Posterior vena cava (tissue), 2 donors: ENCODE results near the gene PSMB1. TPM values are rescaled to one million over a fixed set of nuclear protein-coding genes. Genes with fewer than 3 reads are reported as not detected.

Experiments
- DNase-seq: peaks from one replicate; pipeline ENCODE4 v3.0.0-alpha.2; 2020; ENCODE audit warnings: low spot score
- intact Hi-C, 2 donors: fragments of 100-400 bp; cut with DNase I; formaldehyde crosslinking; loops; one replicate each; pipeline versions ENCODE4 v1.14.1 to v1.14.2; 2022 to 2023
- long read RNA-seq, 2 donors: library from polyadenylated mRNA; unstranded; transcript quantifications; one replicate each; pipeline ENCODE4 v2.0.0, GENCODE V29; 2020 to 2021
- total RNA-seq, 2 donors: library from RNA; stranded (reverse); fragmentation: NEBNext Ultra II Directional; extraction: Animal tissue kit (Norgen Biotek cat#: 25700); gene quantifications; one replicate each; pipeline ENCODE4 v1.2.1, GENCODE V29; 2021
- donor health status: DM: yes; HTN: yes; CAD: no.
- donor health status: DM: yes; HTN: yes; CAD: no.

PSMB1 gene
- total RNA-seq, result 100 to 1,000 TPM; 116 to 128 TPM
- long read RNA-seq, donor 1, transcript PSMB1-201 (6 exons, 928 nt), result major isoform, 44 of 62 reads
- long read RNA-seq, donor 1, partial matches to known transcripts, result 15 of 62 reads
- long read RNA-seq, donor 1, other reads (novel, unspliced or antisense), result 1 of 62 reads
- long read RNA-seq, donor 2, transcript PSMB1-201 (6 exons, 928 nt), result major isoform, 150 of 165 reads
- long read RNA-seq, donor 2, partial matches to known transcripts, result 11 of 165 reads
- long read RNA-seq, donor 2, other reads (novel, unspliced or antisense), result 4 of 165 reads

GRCh38 chr6:170552765-170553533 lies at the start of gene PSMB1:
PSMB1 (minus strand) TSS chr6:170553307; CDS start chr6:170553242, 65 bp downstream.
- intact Hi-C loops, result no loop called here
- peak; percentile 98 for DNase-seq

DNA sequence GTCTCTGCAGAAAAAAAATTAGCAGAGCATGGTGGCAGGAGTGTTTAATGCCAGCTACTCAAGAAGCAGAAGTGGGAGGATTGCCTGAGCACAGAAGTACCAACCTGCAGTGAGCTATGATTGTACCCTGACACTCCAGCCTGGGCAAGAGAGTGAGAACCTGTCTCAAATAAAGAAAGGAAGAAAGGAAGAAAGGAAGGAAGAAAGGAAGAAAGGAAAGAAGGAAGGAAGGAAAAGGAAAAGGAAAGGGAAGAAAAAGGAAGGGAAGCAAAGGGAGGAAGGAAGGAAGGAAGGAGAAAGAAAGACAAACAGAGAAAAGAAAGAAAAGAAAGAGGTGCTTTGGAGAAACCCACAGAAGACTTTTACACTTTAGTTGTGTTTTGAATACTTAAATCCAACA lies 44.2 kb upstream of the PSMB1 start:
- intact Hi-C loops, result no loop called here
- no peak for DNase-seq

DNA sequence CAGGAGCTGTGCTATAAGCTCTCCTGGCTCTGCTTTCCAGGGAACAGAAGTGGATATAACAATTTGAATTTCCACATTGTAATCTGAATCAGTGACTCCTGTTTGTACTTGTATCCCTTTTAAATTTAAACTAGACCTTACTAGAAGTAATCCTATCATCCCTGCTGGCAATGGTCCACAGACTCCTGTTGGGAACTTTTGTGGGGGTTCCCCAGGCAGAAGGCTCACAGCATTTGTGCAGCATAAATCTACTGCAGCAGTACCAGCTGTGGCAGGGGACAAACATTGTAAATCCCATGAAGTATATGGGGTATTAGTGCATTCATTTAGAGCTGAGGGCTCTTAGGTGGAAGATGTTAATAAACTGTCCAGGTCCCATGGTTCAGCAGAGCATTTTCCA lies 43.3 kb upstream of the PSMB1 start:
- intact Hi-C loops, result no loop called here

DNA sequence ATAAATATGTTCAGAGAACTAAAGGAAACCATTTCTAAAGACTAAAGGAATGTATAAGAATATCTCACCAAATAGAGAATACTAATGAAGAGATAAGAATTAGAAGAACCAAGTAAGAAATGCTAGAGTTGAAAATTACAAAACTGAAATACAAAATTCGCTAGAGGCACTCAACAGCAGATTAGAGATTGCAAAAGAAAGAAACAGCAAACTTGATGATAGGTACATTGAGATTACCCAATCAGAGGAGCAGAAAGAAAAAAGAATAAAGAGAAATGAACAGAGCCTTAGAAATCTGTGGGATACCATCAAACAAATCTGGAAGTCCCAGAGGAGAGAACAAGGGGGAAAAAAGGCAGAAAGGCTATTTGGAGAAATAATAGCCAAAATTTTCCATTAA lies 37.6 kb upstream of the PSMB1 start:
- intact Hi-C loops, result no loop called here
- DNase-seq, result no peak

More for the DNA sequence above, 43.3 kb upstream of the PSMB1 start:
- DNase-seq, result no peak

DNA sequence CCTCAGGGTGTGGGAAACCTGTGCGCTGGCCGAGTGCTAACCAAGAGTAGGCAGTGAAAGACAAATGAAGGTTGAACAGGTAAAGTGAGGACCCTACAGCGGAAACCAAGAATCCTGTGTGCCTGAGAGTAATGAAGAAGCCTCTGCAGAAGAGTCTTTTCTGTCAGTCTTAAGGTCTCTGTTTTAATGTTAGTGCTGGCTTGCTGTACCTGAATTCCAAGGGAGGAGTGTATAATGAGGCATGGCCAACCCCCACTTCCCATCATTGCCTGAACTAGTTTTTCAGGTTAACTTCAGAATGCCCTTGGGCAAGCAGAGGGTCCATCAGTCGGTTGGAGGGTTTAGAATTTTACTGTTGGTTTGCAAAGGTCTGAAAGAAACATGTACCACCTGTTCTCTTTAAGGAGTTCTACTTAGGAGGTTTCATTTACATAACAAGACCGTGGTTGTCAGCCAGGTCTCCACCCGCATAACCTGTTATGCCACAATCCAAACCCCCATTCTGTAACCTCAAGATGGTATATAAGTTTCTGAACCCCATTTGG lies 31.9 kb upstream of the PSMB1 start:
- intact Hi-C loops, result no loop called here
- DNase-seq, result no peak

DNA sequence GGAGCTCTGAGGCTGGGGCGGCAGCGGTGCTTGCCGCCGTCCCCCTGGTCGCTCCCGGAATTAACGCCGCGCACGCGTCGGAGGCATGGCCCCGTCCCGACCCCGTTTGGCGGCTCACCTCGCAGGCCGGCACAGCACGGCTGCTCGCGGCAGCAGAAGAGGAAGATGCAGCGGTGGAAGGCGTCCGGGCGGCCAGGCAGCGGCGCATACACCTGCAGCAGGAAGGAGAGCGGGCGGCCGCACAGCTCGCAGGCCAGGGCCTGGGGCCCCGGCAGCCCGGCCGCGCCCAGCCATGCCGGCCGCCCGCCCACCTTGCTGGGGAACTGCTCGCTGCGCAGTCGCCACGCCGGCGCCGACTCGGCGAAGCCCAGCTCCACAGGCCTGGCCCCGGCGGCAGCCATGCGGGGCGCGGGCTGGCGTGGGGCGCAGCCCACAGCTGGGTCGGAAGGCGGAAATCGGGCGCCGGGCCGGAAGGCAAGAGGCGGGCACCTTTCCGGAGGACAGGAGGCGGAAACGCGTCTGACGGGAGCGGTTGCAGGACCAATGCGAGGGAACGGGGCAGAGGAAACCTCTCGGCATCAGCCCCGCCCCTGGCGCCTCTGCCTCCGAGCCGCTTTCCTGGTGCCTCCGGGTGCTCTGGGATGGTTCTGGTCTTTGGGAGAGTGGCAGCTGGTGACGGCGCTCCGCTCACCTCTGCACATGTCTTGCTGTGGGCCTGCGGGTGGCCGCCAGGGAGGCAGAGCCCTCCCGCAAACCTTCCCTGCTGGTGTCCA lies 31.3 kb upstream of the PSMB1 start, which contains the start of gene PDCD2:
Gene PDCD2 (minus strand): TSS at position 457 of the 773 bp plus-strand sequence. CDS start 56 bp downstream, at position 401.
- intact Hi-C loops, result no loop called here
- peak; percentile 98 for DNase-seq

DNA sequence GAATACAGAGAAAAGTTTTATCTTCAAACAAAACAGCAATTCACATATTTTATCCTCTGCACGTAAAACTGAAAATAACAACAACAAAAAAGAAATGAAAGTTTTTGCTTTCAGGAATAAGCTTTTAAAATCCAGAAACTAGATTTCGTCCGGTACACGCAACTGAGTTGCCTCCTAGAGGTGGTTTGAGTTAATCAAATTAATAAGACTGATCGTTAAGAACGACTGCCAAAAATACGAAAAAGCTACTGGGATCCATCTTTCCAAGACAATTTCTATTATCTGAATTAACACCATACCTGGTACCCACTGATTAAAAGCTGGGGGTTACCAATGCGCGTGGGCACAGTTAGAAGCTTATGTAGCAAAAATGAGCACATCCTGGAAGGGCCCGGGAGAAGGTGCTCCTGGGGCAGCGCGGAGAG lies 30.7 kb upstream of the PSMB1 start:
- intact Hi-C loops, result no loop called here
- no peak for DNase-seq

DNA sequence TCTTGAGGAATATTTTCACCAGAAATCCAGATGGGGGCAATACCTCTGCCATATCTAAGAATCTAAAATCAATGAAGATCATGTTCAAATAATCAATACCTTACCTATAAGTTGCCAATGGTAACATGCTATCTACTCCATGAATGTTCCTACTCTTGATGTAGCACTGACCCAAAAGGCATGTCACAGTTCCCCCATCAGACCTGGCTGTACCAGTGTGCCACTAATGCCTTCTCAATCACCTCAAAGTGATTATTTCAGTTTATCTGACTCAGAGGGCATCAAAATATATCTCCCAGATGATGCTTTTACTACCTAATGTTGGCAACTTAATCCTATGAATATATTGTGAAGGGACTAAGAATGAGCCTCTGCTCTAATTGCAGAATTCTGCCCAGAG lies 25.8 kb upstream of the PSMB1 start:
- intact Hi-C loops, result no loop called here

DNA sequence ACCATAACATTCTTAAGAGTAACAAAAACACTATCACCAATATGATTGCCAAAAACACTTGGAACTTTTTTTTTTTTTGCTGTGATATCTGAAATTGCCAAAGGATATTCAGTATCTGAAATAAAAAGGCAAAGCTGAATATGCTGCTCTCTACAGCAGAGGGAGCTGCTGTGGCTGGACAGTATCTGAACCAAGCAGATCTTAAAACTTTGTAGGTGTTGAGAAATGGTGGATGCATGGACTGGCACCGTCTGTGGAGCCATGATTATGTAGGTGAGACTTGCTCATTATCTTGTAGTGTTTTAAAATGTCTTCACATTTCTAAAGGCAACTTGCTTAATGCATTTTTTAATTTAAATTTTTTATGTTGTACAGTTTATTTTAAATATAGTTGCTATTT lies 22.1 kb upstream of the PSMB1 start:
- intact Hi-C loops, result no loop called here
- no peak for DNase-seq

More for the DNA sequence above, 25.8 kb upstream of the PSMB1 start:
- DNase-seq, result no peak

DNA sequence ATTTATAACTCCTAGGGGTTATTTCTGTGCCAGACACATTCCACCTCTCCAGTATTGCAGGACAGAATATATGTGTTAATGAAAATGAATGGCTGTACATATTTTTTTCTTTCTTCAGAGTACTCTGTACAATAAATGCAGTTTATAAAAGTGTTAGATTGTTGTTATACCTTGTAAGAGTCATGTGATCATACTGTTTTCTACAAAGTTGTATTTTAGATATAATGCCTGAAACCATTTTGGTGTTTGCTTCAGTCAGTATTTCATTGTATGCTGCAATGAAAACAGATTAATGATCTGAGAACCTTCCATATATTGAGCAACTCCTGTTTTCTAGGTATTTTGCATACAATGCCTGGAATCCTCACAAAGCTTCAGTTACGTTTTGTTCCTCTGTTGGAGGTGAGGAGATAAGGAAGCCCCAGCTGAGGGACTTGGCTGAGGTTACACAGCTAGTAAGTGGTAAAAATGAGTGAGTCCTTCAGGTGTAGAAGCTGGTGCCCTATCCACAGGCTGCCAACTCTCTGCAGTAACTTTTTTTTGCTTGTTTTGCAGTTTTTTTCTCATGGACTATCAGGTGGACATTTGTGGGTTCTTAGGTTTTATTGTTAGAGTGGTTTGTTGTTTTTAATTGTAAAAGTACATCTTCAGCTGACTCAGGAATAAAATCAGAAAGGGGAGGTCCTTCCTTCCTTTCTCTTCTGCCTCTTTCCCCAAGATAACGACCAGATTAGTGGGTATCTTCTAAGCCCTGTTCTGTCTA lies 19.8 kb upstream of the PSMB1 start:
- intact Hi-C loops, result no loop called here
- no peak for DNase-seq

- no peak for DNase-seq
- intact Hi-C loops, result no loop called here
Observed at GRCh38 chr6:170564936-170565530, 11.9 kb upstream of the PSMB1 start.

DNA sequence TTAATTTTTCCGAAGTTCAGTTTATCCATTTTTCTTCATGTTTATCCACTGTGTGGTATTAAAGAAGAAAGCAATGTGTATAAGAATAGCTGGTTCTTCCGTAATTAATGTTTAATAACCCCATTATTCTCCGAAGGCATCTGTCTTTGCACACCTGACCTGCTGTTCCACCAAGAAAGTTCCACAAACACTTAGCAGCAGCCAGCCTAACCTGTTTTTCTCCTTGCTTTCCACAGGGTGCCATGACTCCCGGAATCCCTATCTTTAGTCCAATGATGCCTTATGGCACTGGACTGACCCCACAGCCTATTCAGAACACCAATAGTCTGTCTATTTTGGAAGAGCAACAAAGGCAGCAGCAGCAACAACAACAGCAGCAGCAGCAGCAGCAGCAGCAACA lies 8.4 kb upstream of the PSMB1 start:
- DNase-seq, result no peak
- intact Hi-C loops, result no loop called here

DNA sequence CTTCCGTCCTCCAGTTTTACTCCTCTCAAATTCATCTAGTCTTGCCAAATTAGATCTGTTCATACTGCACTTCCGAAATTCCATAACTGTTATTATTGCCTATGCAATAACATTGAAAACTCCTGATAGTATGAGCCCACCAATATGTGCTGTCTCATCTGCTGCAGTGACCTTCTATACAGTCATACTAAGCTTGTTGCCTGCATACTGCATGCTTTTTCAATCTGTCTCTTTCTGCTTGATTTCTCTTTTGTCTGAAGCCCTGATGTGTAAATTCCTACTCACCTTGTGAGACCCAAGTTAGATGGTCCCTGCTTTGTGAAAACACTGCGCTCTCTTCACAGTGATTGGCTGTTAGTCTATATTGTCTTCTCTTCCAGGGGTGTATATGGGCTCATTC lies 2.2 kb upstream of the PSMB1 start:
- intact Hi-C loops, result no loop called here
- DNase-seq, result no peak

DNA sequence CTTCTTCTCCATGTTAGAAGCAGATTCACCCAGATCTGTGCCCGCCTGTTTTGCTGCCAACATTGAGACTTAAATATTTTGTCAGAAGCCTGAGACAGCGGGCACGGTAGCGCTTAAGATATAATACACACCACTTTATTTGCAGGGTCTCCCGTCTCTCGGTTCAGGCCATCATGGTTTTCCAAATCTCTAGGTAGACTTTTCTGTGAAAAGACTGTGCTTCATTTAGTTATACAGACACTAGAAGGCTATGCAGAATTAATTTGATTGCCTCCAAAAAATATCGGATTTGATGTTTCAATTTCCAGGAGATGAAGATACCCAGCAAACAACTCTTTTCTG lies 1.7 kb upstream of the PSMB1 start:
- DNase-seq, result no peak
- intact Hi-C loops, result no loop called here

DNA sequence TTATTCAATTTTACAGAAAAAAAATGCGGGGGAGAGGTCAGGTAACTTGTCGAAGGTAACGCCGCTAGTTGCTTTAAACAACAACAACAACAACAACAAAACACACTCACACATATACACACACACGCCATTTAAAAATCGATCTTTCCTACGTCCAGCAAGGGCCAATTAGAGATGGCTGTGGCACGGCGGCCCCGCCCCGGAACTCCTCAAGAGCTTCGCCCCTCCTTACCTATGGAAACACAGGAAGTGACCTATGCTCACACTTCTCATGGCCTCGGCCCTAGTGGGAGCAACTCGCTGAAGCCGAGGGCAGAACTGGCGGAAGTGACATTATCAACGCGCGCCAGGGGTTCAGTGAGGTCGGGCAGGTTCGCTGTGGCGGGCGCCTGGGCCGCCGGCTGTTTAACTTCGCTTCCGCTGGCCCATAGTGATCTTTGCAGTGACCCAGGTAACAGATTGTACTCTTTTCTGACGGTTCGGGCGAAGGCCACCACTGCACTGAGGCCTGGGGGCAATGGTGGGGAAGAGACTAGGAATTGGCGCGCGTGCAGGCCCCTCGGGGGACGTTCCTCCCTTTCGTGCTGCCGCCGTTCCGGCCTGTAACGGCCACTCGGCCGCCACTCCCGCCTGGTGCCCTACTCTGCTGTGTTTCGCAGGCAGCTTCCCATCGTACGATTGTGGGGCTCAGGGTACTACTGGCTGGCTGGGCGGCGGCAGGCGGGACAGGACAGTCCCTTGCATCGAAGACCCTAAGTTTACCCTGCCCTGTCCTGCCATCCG lies 1.1 kb upstream of the PSMB1 start, which contains the start of gene TBP:
Gene TBP (plus strand): TSS at position 357 of the 783 bp plus-strand sequence. CDS start 2,661 bp downstream, outside the sequence.
- intact Hi-C loops, result no loop called here

GRCh38 chr6:170553534-170554012 lies 466 bp upstream of the PSMB1 start:
- intact Hi-C loops, result no loop called here
- DNase-seq, result no peak

More for the DNA sequence above, 1.1 kb upstream of the PSMB1 start, which contains the start of gene TBP:
- DNase-seq, result peak; percentile 99

DNA sequence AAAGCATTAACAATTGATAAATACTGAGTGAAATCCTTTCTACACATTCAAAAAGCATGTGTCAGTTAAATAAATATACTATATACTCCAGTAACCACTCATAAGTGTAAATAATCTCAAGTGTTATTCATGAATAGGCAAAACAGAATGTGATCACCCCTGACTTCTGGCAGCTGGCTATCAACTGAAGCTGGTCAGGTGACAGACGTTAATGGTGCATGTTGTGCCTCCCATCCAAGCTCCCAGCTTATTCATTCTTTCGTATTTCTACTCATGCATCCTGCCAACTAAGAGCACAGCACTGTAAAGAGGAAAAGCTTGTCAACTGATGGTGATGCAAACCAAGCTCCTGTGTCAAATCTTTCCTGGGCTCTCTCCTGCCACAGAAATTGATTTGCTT lies 7.7 kb downstream of the PSMB1 start:
- no peak for DNase-seq
- intact Hi-C loops, result no loop called here
